Lung (tissue), 12 donors: Measurements from ENCODE around the gene PWWP2B. TPM values are rescaled to one million over a fixed set of nuclear protein-coding genes. Genes with fewer than 3 reads are reported as not detected.

Experiments
- ATAC-seq: fragments of 200-7000 bp; cut with Tn5 transposase; one replicate; pipeline ENCODE4 v1.9.1; 2020; ENCODE audit warnings: moderate number of reproducible peaks; ENCODE audit not compliant: insufficient read depth, low FRiP score
- DNase-seq, 3 donors: peaks; one replicate each; pipeline ENCODE4 v3.0.0-alpha.2; 2013 to 2017
- H3K27ac ChIP-seq, 2 donors: one replicate each; pipeline ENCODE4 v1.5.1; 2013; ENCODE audit warnings: mild to moderate bottlenecking in 2 of 2, moderate library complexity in 2 of 2, control low read depth in 1 of 2, inconsistent platforms in 1 of 2, low read depth in 1 of 2, low read length in 1 of 2
- H3K27me3 ChIP-seq, 3 donors: one replicate each; pipeline ENCODE4 v1.5.1; 2013; ENCODE audit warnings: low read length in 2 of 3; ENCODE audit not compliant: control insufficient read depth in 3 of 3, insufficient read depth in 3 of 3
- H3K36me3 ChIP-seq, 4 donors: one replicate each; pipeline ENCODE4 v1.5.1; 2013; ENCODE audit warnings: low read length in 4 of 4, mild to moderate bottlenecking in 1 of 4, moderate library complexity in 1 of 4; ENCODE audit not compliant: control insufficient read depth in 4 of 4, insufficient read depth in 4 of 4
- H3K4me1 ChIP-seq, 5 donors: one replicate each; pipeline ENCODE4 v1.5.1; 2013; ENCODE audit warnings: low read length in 5 of 5, mild to moderate bottlenecking in 2 of 5, moderate library complexity in 1 of 5; ENCODE audit not compliant: control insufficient read depth in 5 of 5, insufficient read depth in 5 of 5
- H3K4me3 ChIP-seq: one replicate; pipeline ENCODE4 v1.5.1; 2013; ENCODE audit warnings: mild to moderate bottlenecking, control low read depth, moderate library complexity
- H3K9ac ChIP-seq, 2 donors: one replicate each; pipeline ENCODE4 v1.5.1; 2013; ENCODE audit warnings: low read length in 2 of 2, control low read depth in 1 of 2; ENCODE audit not compliant: insufficient read depth in 1 of 2
- H3K9me3 ChIP-seq, 4 donors: one replicate each; pipeline ENCODE4 v1.5.1; 2013; ENCODE audit warnings: low read length in 3 of 4, mild to moderate bottlenecking in 1 of 4, moderate library complexity in 1 of 4; ENCODE audit not compliant: control insufficient read depth in 4 of 4, insufficient read depth in 3 of 4
- CTCF ChIP-seq: IDR thresholded peaks from 2 replicates; pipeline ENCODE4 v1.5.1; 2012; ENCODE audit warnings: mild to moderate bottlenecking; ENCODE audit errors: control extremely low read depth, extremely low read depth
- WGBS, 2 donors: extraction: QIAGEN DNeasy Blood & Tissue Kit; methylation state at CpG; one replicate each; pipeline ENCODE4 v1.1.7; 2013; 5-methylcytosine and 5-hydroxymethylcytosine counted together
- polyA plus RNA-seq, 2 donors: library from polyadenylated mRNA; stranded (reverse); fragments of 200-250 nt; gene quantifications; one replicate each; pipeline ENCODE4 v1.2.1, GENCODE V29; 2013
- total RNA-seq, 2 donors: library from RNA; depleted of rRNA in 1 of 2; stranded (reverse); fragments of >200 nt in 1 of 2; gene quantifications; one replicate each; pipeline ENCODE4 v1.2.1, GENCODE V29; 2014 to 2021
- donor health status: control.
- donor health status: control.
- donor health status: Bipolar disorder and iron deficiency.
- donor health status: healthy.
- donor health status: DM: yes; HTN: yes; CAD: no.

The PWWP2B gene
- total and polyA plus RNA-seq, 4 donors: 20.1 to 33.4 (median 21.1) TPM

- DNase-seq (no peak), ATAC-seq (no peak)
- no peak overlapping the region for H3K4me3 ChIP-seq
- H3K27ac ChIP-seq: peak overlapping the region in 1 of 2 donors; percentile 97
- 15 to 40% methylated on average over 8 of the region's 8 CpGs for WGBS, 2 donors
- no peaks in the 10 kb centered on the region for H3K27me3 ChIP-seq
- H3K36me3 ChIP-seq: peaks cover 0 to 7% (median under 1%) of the 10 kb centered on the region in 4 donors
- no peak for TF ChIP-seq CTCF
- H3K4me1 ChIP-seq: peaks cover 4 to 59% (median 34%) of the 10 kb centered on the region in 5 donors
- H3K9me3 ChIP-seq: peaks cover 0 to 4% (median 0%) of the 10 kb centered on the region in 4 donors
- no peak overlapping the region for H3K9ac ChIP-seq
Observed at GRCh38 chr10:132420469-132420980, 23.5 kb downstream of the PWWP2B start.

- WGBS, 2 donors: 5 to 8% methylated on average over 33 of the region's 33 CpGs
- Histone ChIP-seq H3K9me3 (peaks cover 0 to 4% (median 0%) of the 10 kb centered on the region in 4 donors), H3K27me3 (no peaks in the 10 kb centered on the region), H3K36me3 (peaks cover 0 to 7% (median 0%) of the 10 kb centered on the region in 4 donors), H3K4me1 (peaks cover 4 to 59% (median 34%) of the 10 kb centered on the region in 5 donors), H3K4me3 (no peak overlapping the region), H3K9ac (peak overlapping the region in 1 of 2 donors; percentile 13), H3K27ac (peak overlapping the region; percentile 62 to 97)
- ATAC-seq: peak; percentile 69
- DNase-seq: peak; percentile 66 to 82 (median 71)
- TF ChIP-seq CTCF: no peak
Observed at GRCh38 chr10:132420981-132421846, 24.2 kb downstream of the PWWP2B start.

- Histone ChIP-seq H3K9me3 (peaks cover 0 to 4% (median 0%) of the 10 kb centered on the region in 4 donors), H3K4me3 (no peak overlapping the region), H3K27ac (peak overlapping the region; percentile 62 to 97), H3K36me3 (peaks cover 0 to 6% (median 0%) of the 10 kb centered on the region in 4 donors), H3K9ac (peak overlapping the region in 1 of 2 donors; percentile 13), H3K27me3 (no peaks in the 10 kb centered on the region), H3K4me1 (peaks cover 4 to 57% (median 34%) of the 10 kb centered on the region in 5 donors)
- DNase-seq (no peak), ATAC-seq (no peak)
- WGBS, 2 donors: 38 to 61% methylated on average over 27 to 30 of the region's 30 CpGs
- no peak for TF ChIP-seq CTCF
Observed at GRCh38 chr10:132421847-132422751, 25.1 kb downstream of the PWWP2B start.
